GM19395 (cell line): ENCODE data around the gene ANGPTL4.
"Not testable (repeated sequence)": the region's sequence is repeated elsewhere in the genome, so short reads cannot be mapped to it uniquely, and the experiment has no call there.

Experiments
- ATAC-seq: cut with Tn5 transposase; IDR thresholded peaks from one replicate; pipeline ENCODE4 v1.9.1; 2021; ENCODE audit warnings: mild to moderate bottlenecking, moderate library complexity; ENCODE audit not compliant: unreplicated experiment

The ANGPTL4 gene

GRCh38 chr19:8360196-8360595 is 3.8 kb upstream of the ANGPTL4 start:
- ATAC-seq: no peak

- no peak for ATAC-seq
Observed at GRCh38 chr19:8361921-8362793, 1.8 kb upstream of the ANGPTL4 start.

DNA sequence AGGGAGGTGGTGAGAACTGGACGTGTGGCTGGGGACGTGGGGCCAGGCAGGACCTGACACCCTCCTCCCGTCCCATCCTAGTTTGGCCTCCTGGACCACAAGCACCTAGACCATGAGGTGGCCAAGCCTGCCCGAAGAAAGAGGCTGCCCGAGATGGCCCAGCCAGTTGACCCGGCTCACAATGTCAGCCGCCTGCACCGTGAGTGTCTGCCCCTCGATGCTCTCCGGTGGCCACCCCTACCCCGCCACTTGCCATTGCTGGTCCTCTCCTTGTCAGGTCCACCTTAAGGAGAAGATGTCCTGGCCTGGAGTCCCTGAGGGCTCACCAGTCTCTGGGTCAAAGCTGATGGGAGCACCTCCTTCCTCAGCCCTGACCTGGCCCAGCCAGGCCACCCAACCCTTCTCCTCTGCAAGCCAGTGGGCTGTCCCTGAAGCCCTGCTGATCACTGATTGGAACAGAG is 2.2 kb downstream of the ANGPTL4 start:
- no peak for ATAC-seq

DNA sequence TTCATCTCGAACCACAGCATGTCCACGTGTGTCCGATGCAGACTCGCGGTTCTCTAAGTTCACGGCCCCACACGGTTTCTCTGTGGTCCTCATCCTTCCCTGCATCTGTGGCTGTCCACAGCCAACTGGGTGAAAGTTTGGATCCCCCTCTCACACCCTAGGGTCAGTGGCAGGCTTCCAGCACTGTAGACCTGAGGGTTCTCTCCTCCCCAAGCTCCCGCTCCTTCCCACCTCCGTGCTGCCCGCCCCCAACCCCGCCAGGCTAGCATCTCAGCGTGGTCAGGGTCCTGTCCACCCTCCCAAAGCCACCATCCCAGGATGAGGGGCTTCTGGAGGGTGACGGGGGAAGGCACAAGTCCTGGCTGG is 3.0 kb downstream of the ANGPTL4 start:
- ATAC-seq: no peak

DNA sequence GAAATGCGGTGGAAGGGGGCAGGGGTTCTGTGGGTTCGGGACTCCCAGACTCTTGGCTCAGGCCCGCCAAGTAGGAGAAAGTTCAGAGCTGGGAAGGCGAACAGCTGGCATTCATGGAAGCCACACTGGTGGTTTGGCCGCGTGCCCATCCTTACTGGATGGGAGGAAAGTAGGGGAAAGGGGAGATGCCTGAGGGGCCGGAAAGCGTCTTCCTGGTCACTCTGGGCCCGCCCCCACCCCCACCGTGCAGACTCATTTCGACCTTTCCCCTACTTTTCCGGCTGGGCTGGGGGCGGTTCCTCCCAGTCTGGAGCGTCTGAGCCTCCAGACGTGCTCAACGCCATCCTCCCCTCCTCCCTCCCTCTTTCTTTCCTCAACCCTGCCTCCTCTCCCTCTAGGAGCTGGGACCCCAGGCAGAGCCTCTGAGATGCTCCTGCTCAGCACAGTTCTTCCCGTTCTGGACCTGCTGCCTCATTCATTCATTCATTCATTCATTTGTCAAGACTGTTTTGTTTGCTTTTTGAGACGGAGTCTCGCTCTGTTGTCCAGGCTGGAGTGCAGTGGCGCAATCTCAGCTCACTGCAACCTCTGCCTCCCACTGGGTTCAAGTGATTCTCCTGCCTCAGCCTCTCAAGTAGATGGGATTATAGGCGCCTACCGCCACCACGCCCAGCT is 3.5 kb downstream of the ANGPTL4 start:
- ATAC-seq: no peak

- ATAC-seq: no peak
Observed at GRCh38 chr19:8370176-8371010, 6.4 kb downstream of the ANGPTL4 start.

DNA sequence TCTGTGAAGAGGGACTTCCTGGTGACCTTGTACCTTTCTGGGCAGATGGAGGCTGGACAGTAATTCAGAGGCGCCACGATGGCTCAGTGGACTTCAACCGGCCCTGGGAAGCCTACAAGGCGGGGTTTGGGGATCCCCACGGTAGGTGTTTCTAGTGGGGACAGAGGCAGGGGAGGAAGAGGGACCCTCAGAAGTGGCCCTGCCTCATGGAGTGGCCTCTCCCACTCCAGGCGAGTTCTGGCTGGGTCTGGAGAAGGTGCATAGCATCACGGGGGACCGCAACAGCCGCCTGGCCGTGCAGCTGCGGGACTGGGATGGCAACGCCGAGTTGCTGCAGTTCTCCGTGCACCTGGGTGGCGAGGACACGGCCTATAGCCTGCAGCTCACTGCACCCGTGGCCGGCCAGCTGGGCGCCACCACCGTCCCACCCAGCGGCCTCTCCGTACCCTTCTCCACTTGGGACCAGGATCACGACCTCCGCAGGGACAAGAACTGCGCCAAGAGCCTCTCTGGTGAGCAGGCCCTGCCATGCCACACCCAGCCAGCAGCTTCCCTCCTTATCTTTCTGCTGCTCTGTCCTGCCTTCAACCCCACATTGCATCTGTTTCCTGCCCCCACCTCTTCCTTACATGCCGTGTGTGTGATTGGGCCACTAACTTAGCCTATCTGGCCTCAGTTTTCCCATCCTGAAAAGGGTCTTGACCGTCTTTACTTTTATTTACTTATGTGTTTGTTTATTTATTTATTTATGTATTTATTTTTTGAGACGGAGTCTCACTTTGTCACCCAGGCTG is 7.3 kb downstream of the ANGPTL4 start:
- no peak for ATAC-seq

DNA sequence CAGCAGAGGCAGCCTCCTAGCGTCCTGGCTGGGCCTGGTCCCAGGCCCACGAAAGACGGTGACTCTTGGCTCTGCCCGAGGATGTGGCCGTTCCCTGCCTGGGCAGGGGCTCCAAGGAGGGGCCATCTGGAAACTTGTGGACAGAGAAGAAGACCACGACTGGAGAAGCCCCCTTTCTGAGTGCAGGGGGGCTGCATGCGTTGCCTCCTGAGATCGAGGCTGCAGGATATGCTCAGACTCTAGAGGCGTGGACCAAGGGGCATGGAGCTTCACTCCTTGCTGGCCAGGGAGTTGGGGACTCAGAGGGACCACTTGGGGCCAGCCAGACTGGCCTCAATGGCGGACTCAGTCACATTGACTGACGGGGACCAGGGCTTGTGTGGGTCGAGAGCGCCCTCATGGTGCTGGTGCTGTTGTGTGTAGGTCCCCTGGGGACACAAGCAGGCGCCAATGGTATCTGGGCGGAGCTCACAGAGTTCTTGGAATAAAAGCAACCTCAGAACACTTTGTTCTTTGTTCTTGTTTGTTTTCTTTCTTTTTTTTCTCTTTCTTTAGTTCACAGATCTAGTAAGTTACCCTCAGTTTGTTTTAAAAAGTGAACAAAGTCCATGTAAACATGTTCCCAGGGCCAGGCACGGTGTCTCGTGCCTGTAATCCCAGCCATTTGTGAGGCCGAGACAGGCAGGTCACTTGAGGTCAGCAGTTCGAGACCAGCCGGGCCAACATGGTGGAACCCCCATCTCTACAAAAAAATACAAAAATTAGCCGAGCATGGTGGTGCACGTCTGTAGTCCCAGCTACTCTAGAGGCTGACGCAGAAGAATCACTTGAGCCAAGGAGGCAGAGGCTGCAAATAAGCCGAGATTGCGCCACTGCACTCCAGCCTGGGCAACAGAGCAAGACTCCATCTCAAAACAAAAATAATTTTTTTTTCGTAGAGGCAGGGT is 10.2 kb downstream of the ANGPTL4 start:
- no peak for ATAC-seq

- not testable (repeated sequence) for ATAC-seq
Observed at GRCh38 chr19:8375766-8376165, 11.8 kb downstream of the ANGPTL4 start.

GRCh38 chr19:8376373-8376974 is 12.5 kb downstream of the ANGPTL4 start:
- ATAC-seq: not testable (repeated sequence)

GRCh38 chr19:8377598-8377997 is 13.6 kb downstream of the ANGPTL4 start:
- no peak for ATAC-seq

- not testable (repeated sequence) for ATAC-seq
Observed at GRCh38 chr19:8379156-8379891, 15.4 kb downstream of the ANGPTL4 start.

- not testable (repeated sequence) for ATAC-seq
Observed at GRCh38 chr19:8384569-8384968, 20.6 kb downstream of the ANGPTL4 start.

GRCh38 chr19:8385103-8385502 is 21.1 kb downstream of the ANGPTL4 start:
- not testable (repeated sequence) for ATAC-seq

DNA sequence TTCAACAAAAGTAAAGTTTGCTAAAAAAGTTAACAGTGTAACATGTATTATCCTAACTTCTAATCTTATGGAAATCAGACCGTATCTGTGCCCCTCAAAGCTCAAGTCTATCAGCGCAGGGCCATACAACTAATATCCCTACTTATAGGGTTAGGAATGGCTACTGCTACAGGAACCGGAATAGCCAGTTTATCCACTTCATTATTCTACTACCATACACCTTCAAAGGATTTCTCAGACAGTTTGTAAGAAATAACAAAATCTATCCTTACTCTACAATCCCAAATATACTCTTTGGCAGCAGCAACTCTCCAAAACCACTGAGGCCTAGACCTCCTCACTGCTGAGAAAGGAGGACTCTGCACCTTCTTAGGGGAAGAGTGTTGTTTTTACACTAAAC is 21.6 kb downstream of the ANGPTL4 start:
- ATAC-seq: not testable (repeated sequence)

DNA sequence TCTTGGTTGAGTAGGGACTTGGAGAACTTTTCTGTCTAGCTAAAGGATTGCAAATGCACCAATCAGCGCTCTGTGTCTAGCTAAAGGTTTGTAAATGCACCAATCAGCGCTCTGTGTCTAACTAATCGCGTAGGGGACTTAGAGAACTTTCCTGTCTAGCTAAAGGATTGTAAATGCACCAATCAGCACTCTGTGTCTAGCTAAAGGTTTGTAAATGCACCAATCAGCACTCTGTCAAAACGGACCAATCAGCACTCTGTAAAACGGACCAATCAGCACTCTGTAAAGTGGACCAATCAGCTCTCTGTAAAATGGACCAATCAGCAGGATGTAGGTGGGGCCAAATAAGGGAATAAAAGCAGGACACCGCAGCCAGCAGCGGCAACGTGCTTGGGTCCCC is 22.5 kb downstream of the ANGPTL4 start:
- not testable (repeated sequence) for ATAC-seq

DNA sequence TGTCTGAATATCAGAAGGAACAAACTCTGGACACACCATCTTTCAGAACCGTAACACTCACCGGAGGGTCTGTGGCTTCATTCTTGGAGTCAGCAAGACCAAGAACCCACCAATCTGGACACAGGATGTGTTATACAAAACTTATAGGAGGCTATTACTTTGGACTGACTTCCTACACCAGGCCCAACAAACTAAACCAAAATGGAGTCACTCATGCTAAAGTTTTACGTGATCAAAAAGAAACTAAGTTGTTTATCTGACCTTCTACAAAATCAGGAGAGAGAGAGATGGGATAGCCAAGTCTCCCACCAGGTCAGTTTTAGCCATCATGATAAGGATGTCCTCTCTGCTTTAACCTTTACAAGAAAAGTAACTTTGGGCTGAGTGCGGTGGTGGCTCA is 23.0 kb downstream of the ANGPTL4 start:
- no peak for ATAC-seq
